GM03348 (cell line): ENCODE data around the gene RRP12.
"Not testable (repeated sequence)": the region's sequence is repeated elsewhere in the genome, so short reads cannot be mapped to it uniquely, and the experiment has no call there.

ENCODE experiments used
- DNase-seq: peaks from one replicate; pipeline ENCODE4 v3.0.0; 2012; ENCODE audit warnings: low spot score

Gene RRP12

GRCh38 chr10:97400665-97401454 is at the start of gene RRP12:
TSS of gene RRP12 (minus strand) at chr10:97401340. CDS start at chr10:97401231, 109 bp downstream.
- peak; percentile 97 for DNase-seq

GRCh38 chr10:97450828-97451227 is 49.7 kb upstream of the RRP12 start:
- DNase-seq, result no peak

GRCh38 chr10:97445722-97446639 is 44.8 kb upstream of the RRP12 start, which contains the start of the genes EXOSC1 and ZDHHC16:
TSS of gene EXOSC1 (minus strand) at chr10:97446006. CDS start at chr10:97445985, 21 bp downstream.
TSS of gene ZDHHC16 (plus strand) at chr10:97446175. CDS start at chr10:97451676, 5,501 bp downstream.
- peak; percentile 98 for DNase-seq

GRCh38 chr10:97445357-97445721 is 44.2 kb upstream of the RRP12 start:
- no peak for DNase-seq

- no peak for DNase-seq
Observed at GRCh38 chr10:97444212-97444611, 43.1 kb upstream of the RRP12 start.

- no peak for DNase-seq
Observed at GRCh38 chr10:97442277-97442676, 41.1 kb upstream of the RRP12 start.

- no peak for DNase-seq
Observed at GRCh38 chr10:97435211-97435610, 34.1 kb upstream of the RRP12 start.

GRCh38 chr10:97434557-97434956 is 33.4 kb upstream of the RRP12 start:
- DNase-seq, result no peak

- no peak for DNase-seq
Observed at GRCh38 chr10:97434055-97434454, 32.9 kb upstream of the RRP12 start.

- peak; percentile 53 for DNase-seq
Observed at GRCh38 chr10:97428572-97428981, 27.4 kb upstream of the RRP12 start.

- DNase-seq, result peak; percentile 40
Observed at GRCh38 chr10:97427571-97428179, 26.5 kb upstream of the RRP12 start.

GRCh38 chr10:97426776-97427570 is 25.8 kb upstream of the RRP12 start:
- DNase-seq, result no peak

- peak; percentile 100 for DNase-seq
Observed at GRCh38 chr10:97425964-97426775, 25.0 kb upstream of the RRP12 start, which contains the start of gene PGAM1. TSS of gene PGAM1 (plus strand) at chr10:97426191. CDS start at chr10:97426308, 117 bp downstream.

GRCh38 chr10:97423757-97424098 is 22.6 kb upstream of the RRP12 start:
- DNase-seq, result not testable (repeated sequence)

GRCh38 chr10:97416565-97416964 is 15.4 kb upstream of the RRP12 start:
- DNase-seq, result no peak

- DNase-seq, result no peak
Observed at GRCh38 chr10:97412891-97413304, 11.8 kb upstream of the RRP12 start.

GRCh38 chr10:97411406-97411805 is 10.3 kb upstream of the RRP12 start:
- DNase-seq, result no peak

GRCh38 chr10:97408496-97408992 is 7.4 kb upstream of the RRP12 start:
- no peak for DNase-seq

- no peak for DNase-seq
Observed at GRCh38 chr10:97407952-97408248, 6.8 kb upstream of the RRP12 start.

GRCh38 chr10:97407211-97407951 is 6.2 kb upstream of the RRP12 start:
- peak; percentile 88 for DNase-seq
